GM12878 (cell line): ENCODE data around the gene ZSCAN10. TPM values are rescaled to one million over a fixed set of nuclear protein-coding genes. Genes with fewer than 3 reads are reported as not detected.

Experiments
- CBFB ChIP-seq: IDR thresholded peaks from 2 replicates; pipeline ENCODE4 v1.6.1; 2016; ENCODE audit warnings: antibody characterized with exemption, low read depth
- CBX3 ChIP-seq: fragments of 200-600 bp; sonication (generic); IDR thresholded peaks from 2 replicates; pipeline ENCODE4 v1.6.1; 2016; ENCODE audit warnings: low read depth, borderline replicate concordance
- CHD2 ChIP-seq: IDR thresholded peaks from 2 replicates; pipeline ENCODE4 v1.6.1; 2011; ENCODE audit warnings: low read depth, low read length, improper control_type of control experiment, borderline replicate concordance
- DPF2 ChIP-seq: fragments of 450-650 bp; IDR thresholded peaks from 2 replicates; pipeline ENCODE4 v1.6.1; 2017; ENCODE audit warnings: mild to moderate bottlenecking
- EED ChIP-seq: sonication (generic); IDR thresholded peaks from 2 replicates; pipeline ENCODE4 v1.6.1; 2016; ENCODE audit warnings: antibody characterized with exemption, low read depth
- GATAD2B ChIP-seq: fragments of 450-650 bp; conservative IDR thresholded peaks from 2 replicates; pipeline ENCODE4 v1.6.1; 2017; ENCODE audit warnings: low read depth, mild to moderate bottlenecking, moderate library complexity
- HDGF ChIP-seq: fragments of 450-650 bp; IDR thresholded peaks from 2 replicates; pipeline ENCODE4 v1.6.1; 2016; ENCODE audit warnings: antibody characterized with exemption
- IKZF2 ChIP-seq, 2 experiments: fragments of 450-650 bp; IDR thresholded peaks; 2 replicates each; pipeline ENCODE4 v1.6.1; 2017; ENCODE audit warnings: mild to moderate bottlenecking in 2 of 2, moderate library complexity in 2 of 2
- NFYA ChIP-seq: IDR thresholded peaks from 2 replicates; pipeline ENCODE4 v1.6.1; 2011; ENCODE audit warnings: low read depth, mild to moderate bottlenecking, low read length, improper control_type of control experiment, borderline replicate concordance
- NR2C2 ChIP-seq: IDR thresholded peaks from 2 replicates; pipeline ENCODE4 v1.6.1; 2011; ENCODE audit warnings: borderline replicate concordance, low read depth; ENCODE audit not compliant: control insufficient read depth, insufficient read length
- NR2F1 ChIP-seq: fragments of 450-650 bp; conservative IDR thresholded peaks from 2 replicates; pipeline ENCODE4 v1.6.1; 2017; ENCODE audit warnings: mild to moderate bottlenecking
- PKNOX1 ChIP-seq: fragments of 450-650 bp; IDR thresholded peaks from 2 replicates; pipeline ENCODE4 v1.6.1; 2016; ENCODE audit warnings: mild to moderate bottlenecking
- POLR2AphosphoS5 ChIP-seq: IDR thresholded peaks from 2 replicates; pipeline ENCODE4 v1.6.1; 2011; ENCODE audit warnings: mild to moderate bottlenecking, low read length, inconsistent platforms
- RAD21 ChIP-seq: IDR thresholded peaks from 2 replicates; pipeline ENCODE4 v1.6.1; 2011; ENCODE audit warnings: mild to moderate bottlenecking, low read depth, low read length, moderate library complexity; ENCODE audit not compliant: insufficient read depth
- REST ChIP-seq: IDR thresholded peaks from 2 replicates; pipeline ENCODE4 v1.6.1; 2012; ENCODE audit warnings: mild to moderate bottlenecking, low read depth, low read length
- SIN3A ChIP-seq: IDR thresholded peaks from 2 replicates; pipeline ENCODE4 v1.6.1; 2012; ENCODE audit warnings: low read depth, low read length, improper control_type of control experiment
- SIX5 ChIP-seq: IDR thresholded peaks from 2 replicates; pipeline ENCODE4 v1.6.1; 2011; ENCODE audit warnings: mild to moderate bottlenecking, low read depth, low read length, moderate library complexity; ENCODE audit not compliant: severe bottlenecking
- SMAD1 ChIP-seq: fragments of 450-650 bp; IDR thresholded peaks from 2 replicates; pipeline ENCODE4 v1.6.1; 2018; ENCODE audit warnings: mild to moderate bottlenecking, low read depth; ENCODE audit not compliant: partially characterized antibody
- STAT1 ChIP-seq: fragments of 450-650 bp; conservative IDR thresholded peaks from 2 replicates; pipeline ENCODE4 v1.6.1; 2014; ENCODE audit warnings: antibody characterized with exemption, mild to moderate bottlenecking
- TCF3 ChIP-seq: IDR thresholded peaks from 2 replicates; pipeline ENCODE4 v1.6.1; 2012; ENCODE audit warnings: low read depth, mild to moderate bottlenecking, low read length, borderline replicate concordance; ENCODE audit not compliant: insufficient read depth
- ZBTB11 ChIP-seq: fragments of 450-650 bp; formaldehyde crosslinking; IDR thresholded peaks from 2 replicates; pipeline ENCODE4 v1.5.0; 2022; ENCODE audit warnings: mild to moderate bottlenecking, missing genetic modification characterization
- polyA plus RNA-seq, 11 experiments: library from polyadenylated mRNA; depleted of rRNA in 4 of 11; unstranded in 6 of 11; stranded (reverse) in 5 of 11; fragments of >200 nt; fragmentation: Nextera tagmentation in 4 of 11; fragmentation: Illumina TruSeq in 1 of 11; extraction: Ambion mirVana in 4 of 11; extraction: Trizol in 1 of 11; gene quantifications; 1 replicate in 1 of 11; 2 replicates in 10 of 11; pipeline versions ENCODE4 v1.2.1 to v1.2.3, GENCODE V29; 2011 to 2016; ENCODE audit warnings: inconsistent platforms in 2 of 11, missing spikeins in 2 of 11, low read depth in 1 of 11
- total RNA-seq, 4 experiments: library from RNA; depleted of rRNA in 3 of 4; stranded (reverse); fragments of >200 nt in 3 of 4; fragmentation: Illumina TruSeq in 1 of 4; extraction: Trizol in 1 of 4; gene quantifications; 2 replicates each; pipeline versions ENCODE4 v1.2.1 to v1.2.3, GENCODE V29; 2013 to 2021
- TF ChIP-seq, protein P1 (sequence below): IDR thresholded peaks from 2 replicates; pipeline ENCODE4 v1.6.1; 2011; ENCODE audit warnings: borderline replicate concordance, low read depth, mild to moderate bottlenecking, moderate library complexity, mixed read lengths, low read length; ENCODE audit not compliant: insufficient read depth; ENCODE audit errors: extremely low read length

ZSCAN10 gene
- total and polyA plus RNA-seq, 10 of the 15 experiments (the other 5 are each of a cell fraction or from before 2014, with no cell fraction given) = 0.06 to 0.33 TPM; not detected in 8

- no peak for TF ChIP-seq RAD21
- TF ChIP-seq REST = no peak
- no peak for TF ChIP-seq CBX3
- TF ChIP-seq IKZF2 (IDR thresholded peaks at IDR 0.05) = peak; percentile 86 to 88
- TF ChIP-seq GATAD2B = peak; percentile 69
- no peak for TF ChIP-seq NFYA
- TF ChIP-seq SIN3A = no peak
- TF ChIP-seq DPF2 = peak; percentile 88
- no peak for TF ChIP-seq CBFB
- peak; percentile 74 for TF ChIP-seq CHD2
- TF ChIP-seq TCF3 = peak; percentile 13; the same call in 1 of the 2 replicates
- no peak for TF ChIP-seq SMAD1
- no peak for TF ChIP-seq SIX5
- TF ChIP-seq, protein P1, sequence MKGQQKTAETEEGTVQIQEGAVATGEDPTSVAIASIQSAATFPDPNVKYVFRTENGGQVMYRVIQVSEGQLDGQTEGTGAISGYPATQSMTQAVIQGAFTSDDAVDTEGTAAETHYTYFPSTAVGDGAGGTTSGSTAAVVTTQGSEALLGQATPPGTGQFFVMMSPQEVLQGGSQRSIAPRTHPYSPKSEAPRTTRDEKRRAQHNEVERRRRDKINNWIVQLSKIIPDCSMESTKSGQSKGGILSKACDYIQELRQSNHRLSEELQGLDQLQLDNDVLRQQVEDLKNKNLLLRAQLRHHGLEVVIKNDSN = no peak
- TF ChIP-seq STAT1 = no peak
- no peak for TF ChIP-seq PKNOX1
- peak; percentile 57 for TF ChIP-seq POLR2AphosphoS5
- TF ChIP-seq NR2C2 = no peak
- TF ChIP-seq HDGF = peak; percentile 34; the same call in 1 of the 2 replicates
- TF ChIP-seq ZBTB11 (CRISPR knock-in tag) = no peak
- TF ChIP-seq EED = peak; percentile 88
- TF ChIP-seq NR2F1 = 0 out of 2 replicates have a peak, but pooled peaks have one; percentile 38
Observed at GRCh38 chr16:3065069-3065741, 33.9 kb downstream of the ZSCAN10 start, which contains the start of gene IL32 (continued).
